Left colon (tissue), 2 donors: ENCODE results near the gene HDHD5. TPM values are rescaled to one million over a fixed set of nuclear protein-coding genes. Genes with fewer than 3 reads are reported as not detected.

Experiments
- ATAC-seq: fragments of 200-7000 bp; cut with Tn5 transposase; one replicate; pipeline ENCODE4 v1.9.1; 2020; ENCODE audit warnings: mild to moderate bottlenecking, moderate library complexity
- DNase-seq, 2 donors: peaks; one replicate each; pipeline ENCODE4 v3.0.0-alpha.2; 2020
- intact Hi-C, 2 donors: fragments of 100-400 bp; cut with DNase I in 1 of 2; cut with micrococcal nuclease in 1 of 2; formaldehyde crosslinking; loops; one replicate each; pipeline versions ENCODE4 v1.11.2 to v1.14.0; 2022; cut with DNase I, micrococcal nuclease
- total RNA-seq, 2 donors: library from RNA; stranded (reverse); fragmentation: NEBNext Ultra II Directional; extraction: Animal tissue kit (Norgen Biotek cat#: 25700); gene quantifications; one replicate each; pipeline ENCODE4 v1.2.1, GENCODE V29; 2021
- donor health status: DM: no; HTN: no; CAD: no.
- donor health status: DM: yes; HTN: yes; CAD: no.

The HDHD5 gene
- total RNA-seq, 2 donors from 2014 or later = 29.0 to 41.8 TPM

- DNase-seq (no peak), ATAC-seq (no peak)
- intact Hi-C loops = loop anchor here in 1 of 2 donors (10.0 kb wide), 1 partner anchor 58 kb away; the partner anchor contains the start of gene HDHD5
Measured at GRCh38 chr22:17097062-17097461, 62.0 kb downstream of the HDHD5 start.

GRCh38 chr22:17096071-17096470 is 63.0 kb downstream of the HDHD5 start:
- ATAC-seq (no peak), DNase-seq (no peak)
- intact Hi-C loops = loop anchor here in 1 of 2 donors (10.0 kb wide), 1 partner anchor 59 kb away; the partner anchor contains the start of gene HDHD5

GRCh38 chr22:17095538-17095937 is 63.5 kb downstream of the HDHD5 start:
- DNase-seq (no peak), ATAC-seq (no peak)
- intact Hi-C loops = loop anchor here in 1 of 2 donors (10.0 kb wide), 1 partner anchor 59 kb away; the partner anchor contains the start of gene HDHD5

DNA sequence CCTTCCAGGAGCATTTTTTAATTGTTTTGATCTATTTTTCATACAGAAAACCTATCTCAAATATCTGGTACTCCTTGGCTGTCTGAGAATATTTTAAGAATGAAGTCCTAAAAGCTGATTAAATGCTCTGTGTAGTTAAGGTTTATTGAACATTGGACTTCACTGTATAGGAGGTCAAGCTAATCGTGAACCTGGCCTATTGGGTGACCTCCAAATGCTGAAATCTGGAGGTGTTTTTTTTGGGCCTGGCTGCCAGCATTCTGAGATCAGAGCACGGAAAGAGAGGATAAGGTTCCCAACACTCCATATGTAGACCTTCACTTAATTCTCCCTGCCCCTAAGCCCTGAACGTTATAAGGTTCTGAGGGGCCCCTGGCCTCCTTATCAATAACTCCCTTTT is 66.0 kb downstream of the HDHD5 start:
- intact Hi-C loops = loop anchor here in 1 of 2 donors (10.0 kb wide), 1 partner anchor 62 kb away; the partner anchor contains the start of gene HDHD5
- DNase-seq = no peak
- no peak for ATAC-seq

DNA sequence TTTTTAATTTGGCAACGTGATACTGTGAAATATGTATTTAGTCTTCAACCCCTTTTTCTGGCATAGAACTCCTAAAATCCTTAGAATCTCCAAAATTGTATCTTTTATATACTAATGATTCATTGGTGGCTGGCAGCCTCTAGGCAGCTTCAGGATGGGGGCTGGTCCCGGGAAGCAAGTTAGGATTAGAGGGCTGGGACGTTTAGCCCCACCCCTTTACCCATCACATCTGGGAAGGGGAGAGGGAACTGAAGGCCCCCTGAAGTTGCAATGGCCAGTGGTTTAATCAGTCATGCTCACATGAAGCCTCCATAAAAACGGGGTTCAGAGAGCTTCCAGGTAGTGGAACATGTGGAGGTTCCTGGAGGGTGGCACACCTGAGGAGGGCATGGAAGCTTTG is 67.2 kb downstream of the HDHD5 start:
- intact Hi-C loops = loop anchor here in 1 of 2 donors (10.0 kb wide), 1 partner anchor 63 kb away; the partner anchor contains the start of gene HDHD5
- ATAC-seq = no peak
- no peak for DNase-seq

DNA sequence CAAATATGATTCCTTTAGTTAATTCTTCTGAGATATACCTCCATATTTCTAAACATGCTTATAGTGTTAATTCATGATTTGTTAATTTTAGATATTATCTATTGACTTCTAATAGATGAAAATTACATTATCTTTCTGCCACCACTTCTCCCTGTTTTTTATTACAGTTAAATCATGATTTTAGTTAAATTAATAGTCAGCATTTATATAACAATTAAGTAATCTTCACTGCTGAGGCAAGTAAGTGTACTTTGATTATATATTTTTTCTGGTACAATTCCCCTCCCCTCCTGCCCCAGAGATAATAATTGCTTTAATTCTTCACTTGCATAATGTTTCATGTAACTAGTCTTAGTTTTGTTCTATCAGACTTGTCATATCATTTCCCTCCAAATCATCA is 68.5 kb downstream of the HDHD5 start:
- ATAC-seq = no peak
- intact Hi-C loops = loop anchor here in 1 of 2 donors (10.0 kb wide), 1 partner anchor 64 kb away; the partner anchor contains the start of gene HDHD5
- no peak for DNase-seq

Other genes with a start within 250 kb of the HDHD5 start
- gene GAB4, start 151.1 kb downstream of the HDHD5 start, total RNA-seq = not detected
- gene IL17RA, start 74.3 kb downstream of the HDHD5 start, total RNA-seq = 10 to 100 TPM; 15.7 to 18.5 TPM
- gene TMEM121B, start 37.9 kb downstream of the HDHD5 start, total RNA-seq = under 1 TPM; 0.15 to 0.42 TPM
- 10 to 100 TPM in 1 of 2 donors, 1 to 10 TPM in 1; 7.5 to 19.2 TPM for gene ADA2, start 60.2 kb upstream of the HDHD5 start, total RNA-seq
- gene CECR2, start 210.2 kb upstream of the HDHD5 start, total RNA-seq = under 1 TPM; 0.21 to 0.36 TPM